WTC11 (cell line): Measurements from ENCODE around the gene SPTLC3. TPM values are rescaled to one million over a fixed set of nuclear protein-coding genes. Genes with fewer than 3 reads are reported as not detected.

Experiments
- ATAC-seq: fragments of 200-7000 bp; cut with Tn5 transposase; 2 replicates; pipeline ENCODE4 v1.10.0; 2021; ENCODE audit warnings: mild to moderate bottlenecking, moderate library complexity
- CTCF ChIA-PET: fragments of 300-600 bp; sonication (Branson Sonifier 250); formaldehyde crosslinking; loops from one replicate; lab custom pipeline; 2021; ENCODE audit warnings: antibody characterized with exemption; lab: Charles Lee
- POLR2A ChIA-PET: fragments of 350-600 bp; sonication (Branson Sonifier 250); formaldehyde crosslinking; loops from one replicate; lab custom pipeline; 2021; ENCODE audit warnings: antibody characterized with exemption; lab: Charles Lee
- DNase-seq: peaks from one replicate; pipeline ENCODE4 v3.0.0; 2021; ENCODE audit warnings: low spot score
- H3K27ac Mint-ChIP-seq: 2 replicates; pipeline ENCODE4 v1.8.0; 2021; ENCODE audit warnings: mixed read lengths
- H3K27me3 Mint-ChIP-seq: 2 replicates; pipeline ENCODE4 v1.8.0; 2021; ENCODE audit warnings: low read depth, mild to moderate bottlenecking, moderate library complexity, mixed read lengths
- H3K36me3 Mint-ChIP-seq: 2 replicates; pipeline ENCODE4 v1.8.0; 2021; ENCODE audit warnings: mixed read lengths
- H3K4me1 Mint-ChIP-seq: 2 replicates; pipeline ENCODE4 v1.8.0; 2022; ENCODE audit warnings: mixed read lengths
- H3K4me3 Mint-ChIP-seq: 2 replicates; pipeline ENCODE4 v1.8.0; 2021; ENCODE audit warnings: mild to moderate bottlenecking, moderate library complexity, mixed read lengths
- H3K9me3 Mint-ChIP-seq: 2 replicates; pipeline ENCODE4 v1.8.0; 2021; ENCODE audit warnings: mixed read lengths
- ATF1 ChIP-seq: sonication (generic); formaldehyde crosslinking; IDR thresholded peaks from 2 replicates; pipeline ENCODE4 v1.8.1; 2023; ENCODE audit warnings: mild to moderate bottlenecking, moderate library complexity, missing genetic modification reagents
- E2F5 ChIP-seq: sonication (generic); formaldehyde crosslinking; IDR thresholded peaks from 2 replicates; pipeline ENCODE4 v1.8.1; 2022; ENCODE audit warnings: mild to moderate bottlenecking, moderate library complexity, missing genetic modification reagents
- ELF4 ChIP-seq: sonication (generic); formaldehyde crosslinking; IDR thresholded peaks from 2 replicates; pipeline ENCODE4 v1.8.1; 2022; ENCODE audit warnings: low read depth, mild to moderate bottlenecking, moderate library complexity, missing genetic modification reagents
- FOXP1 ChIP-seq: sonication (generic); formaldehyde crosslinking; IDR thresholded peaks from 2 replicates; pipeline ENCODE4 v1.8.0; 2022; ENCODE audit warnings: missing genetic modification reagents, mild to moderate bottlenecking, moderate library complexity, borderline replicate concordance
- HMGA2 ChIP-seq: fragments of 250-450 bp; sonication (Bioruptor Pico); IDR thresholded peaks from 2 replicates; pipeline ENCODE4 v1.4.0; 2021; ENCODE audit warnings: mild to moderate bottlenecking, moderate library complexity
- IRF2 ChIP-seq: sonication (generic); formaldehyde crosslinking; IDR thresholded peaks from 2 replicates; pipeline ENCODE4 v1.8.0; 2022; ENCODE audit warnings: low read depth, missing genetic modification reagents, borderline replicate concordance
- JAZF1 ChIP-seq: fragments of 250-450 bp; sonication (Bioruptor Pico); IDR thresholded peaks from 2 replicates; pipeline ENCODE4 v1.9.0; 2021; ENCODE audit warnings: moderate library complexity, mild to moderate bottlenecking, inconsistent platforms
- NFYB ChIP-seq: sonication (generic); formaldehyde crosslinking; conservative IDR thresholded peaks from 2 replicates; pipeline ENCODE4 v1.8.0; 2022; ENCODE audit warnings: low read depth, missing genetic modification reagents
- NR1H2 ChIP-seq: sonication (generic); formaldehyde crosslinking; IDR thresholded peaks from 2 replicates; pipeline ENCODE4 v1.9.0; 2021; ENCODE audit warnings: mild to moderate bottlenecking, moderate library complexity, missing genetic modification reagents
- OVOL2 ChIP-seq: fragments of 250-450 bp; sonication (Bioruptor Pico); IDR thresholded peaks from 2 replicates; pipeline ENCODE4 v1.9.0; 2021; ENCODE audit warnings: mild to moderate bottlenecking, borderline replicate concordance
- RORB ChIP-seq: fragments of 250-450 bp; sonication (Bioruptor Pico); IDR thresholded peaks from 2 replicates; pipeline ENCODE4 v1.9.0; 2021; ENCODE audit warnings: mild to moderate bottlenecking
- ZNF121 ChIP-seq: sonication (generic); formaldehyde crosslinking; IDR thresholded peaks from 2 replicates; pipeline ENCODE4 v1.8.0; 2023; ENCODE audit warnings: missing genetic modification reagents
- ZNF281 ChIP-seq: sonication (generic); formaldehyde crosslinking; IDR thresholded peaks from 2 replicates; pipeline ENCODE4 v1.8.0; 2023; ENCODE audit warnings: mild to moderate bottlenecking, missing genetic modification reagents
- ZNF416 ChIP-seq: fragments of 250-450 bp; sonication (Bioruptor Pico); IDR thresholded peaks from 2 replicates; pipeline ENCODE4 v1.9.0; 2021; ENCODE audit warnings: mild to moderate bottlenecking, inconsistent platforms
- ZNF423 ChIP-seq: fragments of 250-450 bp; sonication (Bioruptor Pico); IDR thresholded peaks from 2 replicates; pipeline ENCODE4 v2.1.2; 2022; ENCODE audit warnings: mild to moderate bottlenecking, moderate library complexity
- ZNF671 ChIP-seq: fragments of 250-450 bp; sonication (Bioruptor Pico); IDR thresholded peaks from 2 replicates; pipeline ENCODE4 v1.8.0; 2021; ENCODE audit warnings: mild to moderate bottlenecking
- total RNA-seq: library from RNA; stranded (reverse); gene quantifications from 3 replicates; pipeline ENCODE4 v1.2.3, GENCODE V29; 2021
- TF ChIP-seq, protein P1 (sequence below): fragments of 250-450 bp; sonication (Bioruptor Pico); IDR thresholded peaks from 2 replicates; pipeline ENCODE4 v2.1.2; 2022; ENCODE audit warnings: mild to moderate bottlenecking, moderate library complexity
- TF ChIP-seq, protein P2 (sequence below): sonication (generic); formaldehyde crosslinking; IDR thresholded peaks from 2 replicates; pipeline ENCODE4 v1.8.1; 2023; ENCODE audit warnings: mild to moderate bottlenecking, missing genetic modification reagents, moderate library complexity
- TF ChIP-seq, protein P3 (sequence below): sonication (generic); formaldehyde crosslinking; IDR thresholded peaks from 2 replicates; pipeline ENCODE4 v1.8.1; 2022; ENCODE audit warnings: mild to moderate bottlenecking, missing genetic modification reagents, moderate library complexity, borderline replicate concordance
- TF ChIP-seq, protein P4 (sequence below): fragments of 200-600 bp; IDR thresholded peaks from 2 replicates; pipeline ENCODE4 v1.8.0; 2022; ENCODE audit warnings: antibody characterized with exemption
- TF ChIP-seq, protein P5 (sequence below): fragments of 250-450 bp; sonication (Bioruptor Pico); IDR thresholded peaks from 2 replicates; pipeline ENCODE4 v1.9.0; 2021; ENCODE audit warnings: mild to moderate bottlenecking
- TF ChIP-seq, protein P6 (sequence below): sonication (generic); formaldehyde crosslinking; IDR thresholded peaks from 2 replicates; pipeline ENCODE4 v1.8.1; 2023; ENCODE audit warnings: mild to moderate bottlenecking, missing genetic modification reagents
- TF ChIP-seq, protein P7 (sequence below): sonication (generic); formaldehyde crosslinking; IDR thresholded peaks from 2 replicates; pipeline ENCODE4 v1.8.1; 2023; ENCODE audit warnings: mild to moderate bottlenecking, missing genetic modification reagents, moderate library complexity

The SPTLC3 gene
- total RNA-seq, 1 experiment from 2014 or later: 0.13 TPM

GRCh38 chr20:13211956-13212618 is 203.3 kb downstream of the SPTLC3 start:
- no peak for DNase-seq
- Mint-ChIP-seq H3K9me3 (peaks cover 11% of the 10 kb centered on the region), H3K4me1 (peaks cover 17% of the 10 kb centered on the region), H3K27me3 (peaks cover 24% of the 10 kb centered on the region), H3K4me3 (no peak overlapping the region), H3K36me3 (no peaks in the 10 kb centered on the region; the same call in 1 of the 2 replicates), H3K27ac (no peak overlapping the region)
- ChIA-PET CTCF (no interaction called here), POLR2A (no interaction called here)
- ATAC-seq: no peak
- TF ChIP-seq, protein P1, sequence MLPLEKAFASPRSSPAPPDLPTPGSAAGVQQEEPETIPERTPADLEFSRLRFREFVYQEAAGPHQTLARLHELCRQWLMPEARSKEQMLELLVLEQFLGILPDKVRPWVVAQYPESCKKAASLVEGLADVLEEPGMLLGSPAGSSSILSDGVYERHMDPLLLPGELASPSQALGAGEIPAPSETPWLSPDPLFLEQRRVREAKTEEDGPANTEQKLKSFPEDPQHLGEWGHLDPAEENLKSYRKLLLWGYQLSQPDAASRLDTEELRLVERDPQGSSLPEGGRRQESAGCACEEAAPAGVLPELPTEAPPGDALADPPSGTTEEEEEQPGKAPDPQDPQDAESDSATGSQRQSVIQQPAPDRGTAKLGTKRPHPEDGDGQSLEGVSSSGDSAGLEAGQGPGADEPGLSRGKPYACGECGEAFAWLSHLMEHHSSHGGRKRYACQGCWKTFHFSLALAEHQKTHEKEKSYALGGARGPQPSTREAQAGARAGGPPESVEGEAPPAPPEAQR: no peak
- TF ChIP-seq E2F5 (CRISPR knock-in tag) (no peak), ZNF423 (CRISPR knock-in tag) (no peak), FOXP1 (CRISPR knock-in tag) (no peak), RORB (no peak), ZNF121 (CRISPR knock-in tag) (no peak), OVOL2 (no peak), NFYB (no peak), ELF4 (CRISPR knock-in tag) (no peak), ZNF671 (CRISPR knock-in tag) (no peak), ATF1 (CRISPR knock-in tag) (no peak)
- TF ChIP-seq, protein P2, sequence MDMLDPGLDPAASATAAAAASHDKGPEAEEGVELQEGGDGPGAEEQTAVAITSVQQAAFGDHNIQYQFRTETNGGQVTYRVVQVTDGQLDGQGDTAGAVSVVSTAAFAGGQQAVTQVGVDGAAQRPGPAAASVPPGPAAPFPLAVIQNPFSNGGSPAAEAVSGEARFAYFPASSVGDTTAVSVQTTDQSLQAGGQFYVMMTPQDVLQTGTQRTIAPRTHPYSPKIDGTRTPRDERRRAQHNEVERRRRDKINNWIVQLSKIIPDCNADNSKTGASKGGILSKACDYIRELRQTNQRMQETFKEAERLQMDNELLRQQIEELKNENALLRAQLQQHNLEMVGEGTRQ (CRISPR knock-in tag): no peak
- TF ChIP-seq, protein P3, sequence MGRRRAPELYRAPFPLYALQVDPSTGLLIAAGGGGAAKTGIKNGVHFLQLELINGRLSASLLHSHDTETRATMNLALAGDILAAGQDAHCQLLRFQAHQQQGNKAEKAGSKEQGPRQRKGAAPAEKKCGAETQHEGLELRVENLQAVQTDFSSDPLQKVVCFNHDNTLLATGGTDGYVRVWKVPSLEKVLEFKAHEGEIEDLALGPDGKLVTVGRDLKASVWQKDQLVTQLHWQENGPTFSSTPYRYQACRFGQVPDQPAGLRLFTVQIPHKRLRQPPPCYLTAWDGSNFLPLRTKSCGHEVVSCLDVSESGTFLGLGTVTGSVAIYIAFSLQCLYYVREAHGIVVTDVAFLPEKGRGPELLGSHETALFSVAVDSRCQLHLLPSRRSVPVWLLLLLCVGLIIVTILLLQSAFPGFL (CRISPR knock-in tag): no peak
- TF ChIP-seq, protein P4, sequence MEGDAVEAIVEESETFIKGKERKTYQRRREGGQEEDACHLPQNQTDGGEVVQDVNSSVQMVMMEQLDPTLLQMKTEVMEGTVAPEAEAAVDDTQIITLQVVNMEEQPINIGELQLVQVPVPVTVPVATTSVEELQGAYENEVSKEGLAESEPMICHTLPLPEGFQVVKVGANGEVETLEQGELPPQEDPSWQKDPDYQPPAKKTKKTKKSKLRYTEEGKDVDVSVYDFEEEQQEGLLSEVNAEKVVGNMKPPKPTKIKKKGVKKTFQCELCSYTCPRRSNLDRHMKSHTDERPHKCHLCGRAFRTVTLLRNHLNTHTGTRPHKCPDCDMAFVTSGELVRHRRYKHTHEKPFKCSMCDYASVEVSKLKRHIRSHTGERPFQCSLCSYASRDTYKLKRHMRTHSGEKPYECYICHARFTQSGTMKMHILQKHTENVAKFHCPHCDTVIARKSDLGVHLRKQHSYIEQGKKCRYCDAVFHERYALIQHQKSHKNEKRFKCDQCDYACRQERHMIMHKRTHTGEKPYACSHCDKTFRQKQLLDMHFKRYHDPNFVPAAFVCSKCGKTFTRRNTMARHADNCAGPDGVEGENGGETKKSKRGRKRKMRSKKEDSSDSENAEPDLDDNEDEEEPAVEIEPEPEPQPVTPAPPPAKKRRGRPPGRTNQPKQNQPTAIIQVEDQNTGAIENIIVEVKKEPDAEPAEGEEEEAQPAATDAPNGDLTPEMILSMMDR: no peak
- TF ChIP-seq, protein P5, sequence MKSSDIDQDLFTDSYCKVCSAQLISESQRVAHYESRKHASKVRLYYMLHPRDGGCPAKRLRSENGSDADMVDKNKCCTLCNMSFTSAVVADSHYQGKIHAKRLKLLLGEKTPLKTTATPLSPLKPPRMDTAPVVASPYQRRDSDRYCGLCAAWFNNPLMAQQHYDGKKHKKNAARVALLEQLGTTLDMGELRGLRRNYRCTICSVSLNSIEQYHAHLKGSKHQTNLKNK: no peak

DNA sequence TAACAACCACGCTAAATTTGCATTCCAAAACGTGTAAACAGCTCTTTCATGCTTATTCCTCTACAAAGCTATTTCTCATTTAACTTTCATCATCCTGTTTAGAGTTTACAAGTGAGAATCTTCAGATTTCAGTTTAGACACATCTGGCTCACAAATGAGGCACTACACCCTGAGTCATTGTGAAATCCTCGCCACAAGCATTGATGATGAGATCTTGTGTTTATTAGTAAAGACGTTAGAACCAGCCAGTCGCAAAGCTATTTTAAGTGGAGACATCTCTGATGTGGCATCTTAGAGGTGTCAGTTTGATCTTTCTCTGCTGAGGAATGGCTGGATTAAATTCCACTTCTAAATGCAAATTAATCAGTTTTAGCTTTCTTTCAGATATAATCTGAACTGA is 204.0 kb downstream of the SPTLC3 start:
- ChIA-PET POLR2A (no interaction called here), CTCF (no interaction called here)
- no peak overlapping the region for H3K27ac Mint-ChIP-seq
- H3K36me3 Mint-ChIP-seq: no peaks in the 10 kb centered on the region; the same call in 1 of the 2 replicates
- no peak for DNase-seq
- H3K9me3 Mint-ChIP-seq: peaks cover 11% of the 10 kb centered on the region
- H3K4me1 Mint-ChIP-seq: peaks cover 15% of the 10 kb centered on the region
- peaks cover 30% of the 10 kb centered on the region for H3K27me3 Mint-ChIP-seq
- ATAC-seq: no peak
- no peak overlapping the region for H3K4me3 Mint-ChIP-seq
- TF ChIP-seq IRF2 (CRISPR knock-in tag): no peak
- no peak for TF ChIP-seq HMGA2
- no peak for TF ChIP-seq NR1H2 (CRISPR knock-in tag)
- no peak for TF ChIP-seq ZNF423 (CRISPR knock-in tag)
- TF ChIP-seq OVOL2: no peak
- TF ChIP-seq, protein P6, sequence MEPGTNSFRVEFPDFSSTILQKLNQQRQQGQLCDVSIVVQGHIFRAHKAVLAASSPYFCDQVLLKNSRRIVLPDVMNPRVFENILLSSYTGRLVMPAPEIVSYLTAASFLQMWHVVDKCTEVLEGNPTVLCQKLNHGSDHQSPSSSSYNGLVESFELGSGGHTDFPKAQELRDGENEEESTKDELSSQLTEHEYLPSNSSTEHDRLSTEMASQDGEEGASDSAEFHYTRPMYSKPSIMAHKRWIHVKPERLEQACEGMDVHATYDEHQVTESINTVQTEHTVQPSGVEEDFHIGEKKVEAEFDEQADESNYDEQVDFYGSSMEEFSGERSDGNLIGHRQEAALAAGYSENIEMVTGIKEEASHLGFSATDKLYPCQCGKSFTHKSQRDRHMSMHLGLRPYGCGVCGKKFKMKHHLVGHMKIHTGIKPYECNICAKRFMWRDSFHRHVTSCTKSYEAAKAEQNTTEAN: no peak
- no peak for TF ChIP-seq JAZF1
- TF ChIP-seq, protein P7, sequence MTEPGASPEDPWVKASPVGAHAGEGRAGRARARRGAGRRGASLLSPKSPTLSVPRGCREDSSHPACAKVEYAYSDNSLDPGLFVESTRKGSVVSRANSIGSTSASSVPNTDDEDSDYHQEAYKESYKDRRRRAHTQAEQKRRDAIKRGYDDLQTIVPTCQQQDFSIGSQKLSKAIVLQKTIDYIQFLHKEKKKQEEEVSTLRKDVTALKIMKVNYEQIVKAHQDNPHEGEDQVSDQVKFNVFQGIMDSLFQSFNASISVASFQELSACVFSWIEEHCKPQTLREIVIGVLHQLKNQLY (CRISPR knock-in tag): no peak
- TF ChIP-seq, protein P5: no peak
- no peak for TF ChIP-seq ZNF281 (CRISPR knock-in tag)
- TF ChIP-seq ZNF416: no peak
